ENCODE measurements around the gene ZNF263. TPM values are rescaled to one million over a fixed set of nuclear protein-coding genes. Genes with fewer than 3 reads are reported as not detected.
A peak's percentile ranks its signal among the peaks of the same experiment; 100 is the strongest.

ZNF263 gene
- 52.7 and 59.0 TPM in 2 replicates for total RNA-seq

DNA sequence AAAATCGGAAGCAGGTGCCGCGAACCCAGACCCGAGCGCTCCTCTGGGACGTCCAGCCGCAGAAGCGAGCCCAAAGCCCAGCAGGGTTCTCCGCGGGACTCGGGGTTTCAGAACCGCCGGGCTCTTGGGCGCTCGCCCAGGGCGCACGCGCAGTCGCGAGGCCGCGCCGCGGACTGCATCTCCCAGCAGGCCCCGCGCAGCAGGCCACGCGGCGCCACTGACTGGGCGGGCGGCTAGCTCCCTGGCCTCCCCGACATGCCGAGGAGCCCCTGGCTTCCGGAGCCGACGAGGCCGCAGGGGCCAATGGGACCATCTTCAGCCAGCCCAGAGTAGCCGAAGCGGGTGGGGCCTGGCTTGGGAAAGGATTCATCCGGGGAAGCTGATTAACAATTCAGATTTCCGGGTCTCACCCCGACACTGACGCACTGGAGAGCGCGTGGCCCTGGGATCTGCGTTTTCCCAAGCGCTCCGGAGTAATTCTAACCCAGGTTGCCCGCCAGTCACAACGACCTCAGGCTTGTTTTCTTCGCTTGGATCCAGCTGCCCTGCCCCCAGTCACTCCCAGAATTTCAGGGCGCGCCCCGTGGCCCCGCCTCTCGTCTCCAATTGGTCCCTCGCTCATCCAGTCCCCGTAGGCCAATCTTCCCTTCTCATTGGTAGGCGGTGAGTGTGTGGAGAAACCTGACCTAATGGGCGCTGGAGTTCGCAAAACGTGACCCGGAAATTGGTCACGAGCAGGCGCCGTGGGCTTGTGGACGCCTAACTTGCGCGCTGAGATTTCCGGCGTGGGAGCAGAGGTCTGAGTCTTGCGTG, at the start of gene ZNF263:
ZNF263 (plus strand) TSS at position 762 of the 813 bp plus-strand sequence. CDS start 328 bp downstream, outside the sequence.
- DNase-seq (ENCODE audit: low read depth) = peak; percentile 95

DNA sequence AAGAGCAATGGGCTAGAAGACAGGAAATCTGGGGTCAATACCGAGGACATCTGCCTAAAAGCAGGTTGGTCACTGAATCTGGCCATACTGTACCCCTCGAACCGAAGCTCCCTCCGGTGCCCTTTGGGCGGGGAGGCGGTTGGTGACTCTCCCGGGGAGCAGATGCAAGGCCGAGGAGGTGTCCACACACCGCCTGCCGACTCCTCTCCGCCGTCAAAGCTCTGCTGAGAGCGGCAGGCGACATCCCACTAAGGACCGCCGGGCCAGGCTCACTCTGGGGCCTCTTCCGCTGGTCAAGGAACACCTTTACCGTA, 48.8 kb upstream of the ZNF263 start:
- DNase-seq (ENCODE audit: low read depth) = no peak

DNA sequence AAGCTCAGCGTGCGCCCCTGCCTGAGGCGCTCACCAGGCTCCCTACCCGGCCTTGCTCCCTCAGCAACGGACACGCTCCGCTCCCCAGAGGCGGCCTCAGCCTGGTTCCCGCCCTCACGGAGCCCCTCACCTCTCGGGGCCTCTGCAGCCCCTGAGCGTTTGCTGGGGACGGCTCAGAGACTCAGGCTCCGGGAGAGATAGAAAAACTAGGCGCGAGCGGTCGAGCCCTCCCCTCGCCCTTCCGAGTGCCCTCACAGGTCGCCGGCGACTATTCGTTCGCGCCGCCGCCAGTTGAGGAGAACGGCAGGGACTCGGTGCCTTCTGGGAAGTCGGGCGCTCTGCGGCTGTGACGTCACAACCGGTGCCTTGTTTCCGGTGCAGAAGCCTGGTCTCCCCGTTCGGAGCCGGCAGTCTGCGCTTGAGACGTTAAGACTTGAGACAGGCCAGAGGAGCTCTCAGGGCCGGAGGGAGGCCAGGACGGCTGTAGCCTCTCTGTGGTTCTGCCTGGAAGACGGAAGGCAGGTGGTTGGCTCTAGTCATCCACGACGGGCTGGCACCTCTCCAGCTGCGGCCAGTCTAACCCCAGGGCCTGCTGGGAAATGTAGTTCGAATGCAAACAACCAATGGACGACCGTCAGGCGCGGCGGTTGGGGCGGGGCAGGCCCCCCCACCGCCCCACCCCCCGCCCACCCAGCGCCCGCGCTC, 48.3 kb upstream of the ZNF263 start, which contains the start of gene ZNF200:
ZNF200 (minus strand) TSS at position 302 of the 705 bp plus-strand sequence. CDS start 1,403 bp downstream, outside the sequence.
- peak; percentile 88 for DNase-seq (ENCODE audit: low read depth)

DNA sequence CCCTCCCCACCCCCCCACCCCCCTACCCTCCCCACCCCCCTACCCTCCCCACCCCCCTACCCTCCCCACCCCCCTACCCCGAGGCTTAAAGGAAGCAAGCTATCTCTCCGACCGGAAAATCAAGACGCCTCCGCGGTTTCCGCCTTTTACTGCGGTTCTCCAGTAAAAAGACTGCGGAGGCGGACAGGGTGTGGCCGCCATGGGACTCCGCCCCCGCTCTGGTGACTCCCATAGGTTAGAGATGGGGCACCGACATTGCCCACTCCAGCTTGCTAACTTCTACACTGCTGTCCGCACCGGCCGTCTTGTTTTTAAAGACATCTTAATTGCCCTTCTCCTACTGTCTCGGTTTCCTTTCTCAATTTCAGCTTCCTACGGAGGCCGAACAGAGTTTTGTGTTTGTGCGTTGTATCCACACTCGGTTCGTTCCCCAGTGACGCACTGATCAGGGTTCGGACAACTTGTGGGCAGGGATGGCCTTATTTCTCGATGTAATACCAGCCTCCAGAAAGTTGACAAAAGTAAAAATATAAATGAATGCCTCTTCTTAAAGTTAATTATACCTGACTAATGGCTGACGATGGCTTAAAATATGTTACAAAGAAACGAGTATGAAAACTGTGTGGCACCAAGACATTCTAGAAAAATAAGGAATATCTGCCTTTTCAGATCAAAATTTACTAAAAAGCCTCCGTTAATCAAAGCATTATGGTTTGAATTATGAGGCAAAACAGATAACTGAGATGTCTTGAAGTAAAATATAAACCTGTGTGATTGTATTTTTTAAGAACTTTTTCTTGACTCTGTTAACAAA, 47.2 kb upstream of the ZNF263 start:
- DNase-seq (ENCODE audit: low read depth) = no peak

DNA sequence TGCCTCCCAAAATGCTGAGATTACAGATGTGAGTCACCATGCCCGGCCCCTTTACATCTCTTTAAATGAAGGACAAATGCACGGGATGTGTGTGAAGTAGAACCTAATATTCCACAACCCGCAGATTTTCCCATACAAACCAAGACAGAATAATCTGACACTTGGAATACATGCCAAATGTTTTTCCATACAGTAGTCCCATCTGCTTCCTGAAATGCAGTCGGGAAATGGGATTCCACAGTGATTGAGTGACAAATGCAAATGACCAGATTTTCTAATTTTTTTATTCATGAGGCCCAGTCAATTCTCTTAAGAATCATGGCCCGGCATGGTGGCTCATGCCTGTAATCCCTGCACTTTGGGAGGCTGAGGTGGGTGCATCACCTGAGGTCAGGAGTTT, 41.5 kb upstream of the ZNF263 start:
- DNase-seq (ENCODE audit: low read depth) = no peak

DNA sequence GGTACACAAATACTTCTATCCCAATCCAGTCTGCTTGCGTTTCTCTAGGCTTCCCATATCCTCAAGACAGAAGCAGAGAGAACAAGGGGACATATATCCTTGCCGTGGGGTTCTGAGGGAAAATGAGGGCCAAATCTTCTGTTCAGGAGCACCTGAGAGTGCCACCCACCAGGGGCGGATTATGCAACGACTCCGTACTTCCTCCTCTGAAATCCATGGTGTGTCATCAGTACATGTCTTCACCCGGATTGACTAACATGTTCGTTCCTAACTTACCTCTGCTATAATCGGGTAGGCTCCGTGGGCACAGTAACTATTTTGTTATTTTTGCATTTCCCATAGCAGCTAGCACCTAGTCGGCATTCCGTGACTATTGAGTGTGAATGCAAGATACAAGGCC, 40.6 kb upstream of the ZNF263 start:
- no peak for DNase-seq (ENCODE audit: low read depth)

DNA sequence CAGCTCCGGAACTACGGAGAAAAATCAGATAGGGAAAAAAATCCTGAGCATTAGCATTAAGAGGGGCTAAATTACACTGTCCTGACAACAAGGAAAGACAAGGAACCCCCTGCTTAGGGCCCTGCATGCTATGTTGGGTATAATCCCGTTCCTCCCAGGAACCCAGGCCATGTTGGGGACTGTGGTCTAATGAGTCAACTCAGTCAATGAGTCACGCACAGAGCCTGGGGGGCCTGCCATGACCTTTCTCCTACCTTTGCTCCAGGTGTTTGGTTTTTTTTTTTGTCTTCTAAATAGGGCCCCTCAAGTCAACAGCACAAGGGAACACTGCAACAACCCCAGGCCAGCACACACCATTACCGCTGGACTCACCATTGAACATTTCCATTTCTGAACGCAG, 39.4 kb upstream of the ZNF263 start:
- no peak for DNase-seq (ENCODE audit: low read depth)

DNA sequence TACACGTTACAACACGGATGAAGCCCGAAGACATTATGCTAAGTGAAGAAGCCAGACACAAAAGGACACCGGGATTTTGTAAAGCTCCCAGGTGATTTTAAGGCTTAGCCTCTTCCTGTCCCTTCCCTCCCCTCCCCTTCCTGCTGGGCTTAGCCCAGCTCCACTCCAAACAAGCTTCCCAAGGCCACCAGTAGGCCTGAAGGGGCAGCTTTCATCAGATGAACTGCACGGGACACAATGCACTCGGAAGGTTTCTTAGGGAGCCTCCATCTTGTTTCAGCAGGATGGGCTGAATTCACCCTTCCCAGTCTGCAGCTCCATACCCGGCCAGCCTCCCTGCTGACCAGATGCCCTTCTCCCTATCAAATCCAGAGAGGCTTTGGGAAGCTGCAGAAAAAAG, 37.3 kb upstream of the ZNF263 start:
- DNase-seq (ENCODE audit: low read depth) = no peak

DNA sequence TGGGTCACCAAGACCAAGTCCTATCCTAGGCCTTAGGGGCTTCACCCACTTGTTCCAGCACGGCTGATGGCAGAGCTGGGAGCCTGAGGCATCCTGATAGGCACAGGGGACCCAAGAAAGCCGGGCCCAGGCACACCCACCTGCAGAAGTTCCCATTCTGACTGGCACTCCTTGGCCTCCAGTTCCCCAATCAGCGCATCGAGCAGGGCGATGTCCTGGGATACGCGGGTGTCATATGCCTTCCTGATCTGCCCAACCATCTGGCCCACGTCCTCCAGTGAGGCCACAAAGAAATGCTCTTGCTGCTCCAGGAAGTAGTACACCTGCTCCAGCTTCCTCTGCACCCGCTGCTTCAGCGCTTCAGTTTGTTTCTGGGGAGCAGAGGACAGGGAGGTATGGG, 36.4 kb upstream of the ZNF263 start:
- no peak for DNase-seq (ENCODE audit: low read depth)

DNA sequence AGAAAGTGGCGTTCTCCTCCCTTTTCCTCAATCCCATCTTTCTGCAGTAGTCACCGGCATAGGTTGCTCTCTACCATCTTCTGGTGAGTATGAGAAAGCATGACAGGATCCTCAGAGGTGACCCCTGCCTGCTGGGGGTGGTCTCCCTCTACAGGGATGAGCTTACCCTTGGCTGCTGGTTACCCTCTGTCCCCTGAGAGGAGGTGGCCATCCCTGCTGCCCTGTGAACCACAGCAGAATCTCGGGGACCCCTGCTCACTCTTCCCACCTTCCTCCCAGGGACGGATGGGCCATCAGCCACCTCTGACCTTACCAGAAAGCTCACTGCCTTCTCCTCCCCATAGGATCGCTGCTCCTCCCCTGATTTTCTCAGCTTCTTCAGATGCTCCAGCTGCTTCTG, 34.7 kb upstream of the ZNF263 start:
- DNase-seq (ENCODE audit: low read depth) = no peak

DNA sequence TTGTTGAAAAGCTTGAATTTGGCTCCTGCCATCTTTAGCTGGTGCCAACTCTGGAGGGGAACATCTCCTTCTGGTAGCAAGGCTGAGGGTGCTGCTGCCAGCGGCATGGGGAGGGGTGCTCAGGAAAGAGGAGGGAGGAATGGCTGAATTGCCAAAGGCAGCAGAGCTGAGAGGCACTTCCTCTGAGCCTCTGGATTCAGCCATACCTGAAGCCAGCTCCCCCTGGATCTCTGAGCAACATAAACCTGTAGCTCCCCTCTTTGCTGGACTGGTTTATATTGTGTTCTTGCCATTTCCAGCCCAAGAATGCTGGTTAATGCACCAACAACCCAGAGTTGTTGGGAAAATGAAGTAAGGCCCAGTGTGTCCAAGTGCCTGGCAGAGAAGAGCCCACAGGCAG, 34.3 kb upstream of the ZNF263 start:
- DNase-seq (ENCODE audit: low read depth) = no peak

DNA sequence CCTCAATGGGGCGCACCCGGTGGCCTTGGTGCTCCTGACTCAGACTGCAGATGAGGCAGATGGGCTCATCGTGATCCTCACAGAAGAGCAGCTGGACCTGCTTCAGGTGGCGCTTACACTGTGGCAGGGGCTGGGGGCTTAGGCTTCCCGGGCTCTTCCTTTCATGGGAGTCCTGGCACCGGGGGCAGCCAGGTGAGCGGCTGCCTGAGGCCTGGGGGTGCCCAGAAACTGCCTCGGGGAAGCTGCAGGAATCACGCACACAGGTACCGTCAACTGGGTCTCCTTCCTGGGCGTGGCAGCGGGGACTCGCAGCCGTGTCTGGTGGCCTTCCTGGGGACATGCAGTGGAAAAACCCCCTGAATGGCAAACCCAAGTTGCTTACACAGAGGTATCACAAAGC, 33.8 kb upstream of the ZNF263 start:
- no peak for DNase-seq (ENCODE audit: low read depth)

DNA sequence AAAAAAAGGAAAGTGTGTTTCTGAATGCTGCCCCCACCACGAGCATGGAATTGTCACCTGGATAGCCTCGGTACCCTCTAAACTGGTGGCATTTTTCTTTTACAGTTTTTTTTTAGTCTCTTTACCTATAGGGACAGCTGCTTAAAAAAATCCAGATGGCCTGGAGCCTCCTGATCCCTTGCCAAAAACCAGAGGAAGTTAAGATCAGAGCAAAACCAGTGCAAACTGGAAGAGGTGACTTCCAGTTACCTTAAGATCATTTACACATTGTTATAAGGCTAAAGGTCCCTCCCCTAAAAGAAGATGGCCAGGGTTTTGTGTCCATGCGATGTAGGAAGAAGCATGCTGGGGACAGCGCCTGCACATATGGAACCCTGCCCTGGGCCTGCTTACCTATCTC, 30.3 kb upstream of the ZNF263 start:
- DNase-seq (ENCODE audit: low read depth) = no peak

DNA sequence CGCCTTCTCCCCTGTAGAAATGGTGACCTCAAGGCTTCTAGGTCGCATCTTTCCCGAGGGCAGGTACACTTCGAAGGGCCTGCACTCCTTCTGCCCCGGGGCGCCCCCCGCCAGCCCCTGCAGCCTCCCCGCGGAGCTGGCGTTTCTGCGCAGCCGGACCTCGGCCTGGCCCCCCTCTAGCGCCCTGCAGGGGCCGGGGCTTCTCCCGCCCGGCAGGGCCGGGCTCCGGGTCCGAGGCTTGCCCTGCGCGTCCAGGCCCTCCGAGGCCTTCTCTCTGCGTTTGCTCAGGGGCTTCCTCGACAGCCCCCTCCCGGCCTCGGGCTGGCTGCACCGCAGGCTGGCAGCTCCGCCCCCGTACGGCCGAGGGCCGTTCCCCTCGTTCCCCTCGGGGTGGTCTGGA, 29.0 kb upstream of the ZNF263 start:
- no peak for DNase-seq (ENCODE audit: low read depth)

DNA sequence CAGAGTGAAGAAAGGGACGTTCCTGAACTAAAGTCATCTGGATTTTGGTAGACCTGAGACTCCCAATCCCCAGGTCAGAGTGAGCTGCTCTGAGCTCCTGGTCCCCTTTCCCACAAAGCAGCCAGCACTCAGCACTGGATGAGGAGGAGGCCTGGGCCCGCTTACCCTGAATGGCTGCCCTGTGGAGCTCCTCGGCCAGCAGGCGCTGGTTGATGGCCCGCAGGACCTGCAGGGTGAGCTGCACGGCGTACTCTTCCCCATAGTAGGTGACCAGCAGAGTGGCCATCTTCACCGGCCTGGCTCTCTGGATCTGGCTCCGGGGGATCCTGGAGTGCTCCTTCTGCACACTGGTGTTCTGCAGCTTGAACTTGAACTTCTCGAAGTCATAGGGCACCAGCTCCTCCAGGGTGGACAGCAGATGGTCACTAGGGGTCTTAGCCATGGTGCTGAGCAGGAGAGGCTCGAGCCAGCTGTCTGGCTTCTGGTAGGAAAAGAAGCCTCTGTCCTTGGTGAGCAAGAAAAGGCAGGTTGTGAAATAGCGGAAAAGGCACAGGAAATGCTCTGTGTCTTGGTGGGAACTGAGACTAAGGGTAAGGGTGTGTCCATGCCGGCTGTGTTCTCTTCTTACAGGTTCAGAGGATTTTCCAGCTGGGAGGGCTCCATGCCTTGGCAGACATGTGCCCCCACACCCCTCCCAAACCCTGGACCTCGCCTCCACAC, 27.0 kb upstream of the ZNF263 start, which contains the start of gene MEFV:
MEFV (minus strand) TSS at position 488 of the 720 bp plus-strand sequence; CDS start at position 442, 46 bp downstream.
- peak; percentile 71 for DNase-seq (ENCODE audit: low read depth)

DNA sequence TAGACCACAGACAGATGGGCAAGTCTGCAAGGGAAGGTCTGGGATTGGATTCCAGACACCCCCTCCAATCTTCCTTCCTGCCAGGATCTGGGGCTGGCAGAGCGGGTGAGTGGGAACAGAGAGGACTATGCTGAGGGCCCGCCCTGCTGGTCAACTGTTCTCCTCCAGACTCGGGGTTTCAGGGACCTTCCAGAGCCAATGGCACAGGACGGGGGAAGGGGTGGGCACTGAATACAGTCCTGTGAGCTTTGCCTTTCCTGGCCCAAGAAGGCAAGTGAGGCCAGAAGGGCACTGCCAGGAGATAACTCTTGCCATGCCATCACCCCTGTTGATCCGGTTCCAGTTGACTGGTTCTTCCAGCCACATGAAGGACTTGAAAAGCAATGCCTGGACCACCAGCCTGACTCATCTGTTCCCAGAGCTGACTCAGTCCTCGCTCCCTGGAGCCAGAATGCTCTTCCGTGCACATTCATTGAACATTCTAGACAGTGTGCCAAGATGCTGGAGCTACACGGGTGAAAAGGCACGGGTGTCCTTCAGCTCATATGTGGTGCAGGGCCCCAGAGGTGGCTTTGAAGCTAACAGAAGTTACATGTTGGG, 26.3 kb upstream of the ZNF263 start:
- peak; percentile 92 for DNase-seq (ENCODE audit: low read depth)

DNA sequence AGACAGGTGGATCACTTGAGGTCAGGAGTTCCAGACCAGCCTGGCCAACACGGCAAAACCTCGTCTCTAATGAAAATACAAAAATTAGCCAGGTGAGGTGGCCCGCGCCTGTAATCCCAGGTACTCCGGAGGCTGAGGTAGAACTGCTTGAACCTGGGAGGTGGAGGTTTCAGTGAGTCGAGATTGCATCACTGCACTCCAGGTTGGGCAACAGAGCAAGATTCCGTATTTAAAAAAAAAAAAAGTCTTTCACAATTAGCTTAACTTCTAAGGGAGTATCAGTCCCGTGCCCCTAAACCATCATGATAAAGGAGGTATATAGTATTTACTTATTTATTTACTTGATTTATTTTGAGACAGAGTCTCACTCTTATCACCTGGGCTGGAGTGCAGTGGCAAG, 23.5 kb upstream of the ZNF263 start:
- DNase-seq (ENCODE audit: low read depth) = no peak

DNA sequence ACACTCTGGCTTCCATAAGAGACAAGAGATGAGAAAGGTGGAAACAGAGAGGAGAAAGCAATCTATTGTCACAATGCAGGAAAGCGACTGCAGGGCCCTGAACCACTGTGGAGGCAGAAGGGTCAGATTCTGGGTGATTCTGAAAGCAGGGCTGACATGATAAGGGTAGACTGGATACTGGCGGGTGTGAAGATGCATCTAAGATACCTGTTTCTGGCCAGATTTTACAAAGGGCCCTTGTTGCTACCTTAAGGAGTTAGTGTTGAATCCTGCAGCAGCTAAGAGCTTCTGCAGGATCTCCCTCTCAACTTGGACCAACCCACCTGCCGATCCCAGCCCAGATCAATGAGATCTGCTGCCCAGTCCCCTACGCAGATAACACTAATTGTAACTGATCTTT, 20.8 kb upstream of the ZNF263 start:
- DNase-seq (ENCODE audit: low read depth) = no peak

DNA sequence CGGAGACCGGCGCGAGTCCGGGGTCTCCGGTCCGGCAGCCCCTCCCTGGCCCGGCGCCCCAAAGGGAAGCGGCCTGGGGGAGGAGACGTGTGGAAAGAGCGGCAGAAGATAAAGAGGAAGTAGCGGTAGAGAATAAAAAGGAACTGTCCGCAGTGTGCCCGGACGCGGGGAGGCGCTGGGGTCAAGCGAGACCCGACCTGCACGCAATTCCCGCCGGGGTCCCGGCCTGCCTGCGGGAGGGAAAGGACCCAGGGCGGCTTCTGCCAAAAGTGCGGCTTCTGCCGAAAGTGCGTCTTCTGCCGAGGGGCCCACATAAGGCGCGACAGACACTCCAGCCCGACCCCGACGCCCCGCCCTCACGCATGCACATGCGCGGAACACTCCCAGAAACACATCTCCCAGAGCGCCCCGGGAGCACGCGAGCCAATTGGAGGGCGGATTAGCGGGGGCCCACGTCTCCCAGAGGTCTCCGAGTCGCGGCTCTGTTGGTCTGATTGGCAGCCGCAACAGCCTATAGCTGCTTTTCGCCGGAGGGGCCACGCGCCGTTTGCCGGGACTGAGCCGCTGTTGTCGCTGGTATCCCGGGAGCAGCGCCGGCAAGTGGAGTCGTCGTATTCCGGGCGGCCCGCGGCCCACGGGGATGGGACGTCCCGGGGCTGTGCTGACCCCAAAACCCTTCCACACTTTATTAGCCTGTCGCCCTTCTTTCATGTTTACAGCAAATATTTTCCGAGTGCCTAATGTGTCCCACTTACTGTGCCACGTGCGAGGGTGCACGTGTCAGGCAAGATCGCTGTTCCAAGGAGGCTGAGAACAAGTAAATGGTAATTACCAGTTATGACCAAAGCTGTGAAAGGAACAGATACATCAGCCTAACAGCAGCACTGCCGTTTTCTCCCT, 18.9 kb upstream of the ZNF263 start:
- peak; percentile 87 for DNase-seq (ENCODE audit: low read depth)

DNA sequence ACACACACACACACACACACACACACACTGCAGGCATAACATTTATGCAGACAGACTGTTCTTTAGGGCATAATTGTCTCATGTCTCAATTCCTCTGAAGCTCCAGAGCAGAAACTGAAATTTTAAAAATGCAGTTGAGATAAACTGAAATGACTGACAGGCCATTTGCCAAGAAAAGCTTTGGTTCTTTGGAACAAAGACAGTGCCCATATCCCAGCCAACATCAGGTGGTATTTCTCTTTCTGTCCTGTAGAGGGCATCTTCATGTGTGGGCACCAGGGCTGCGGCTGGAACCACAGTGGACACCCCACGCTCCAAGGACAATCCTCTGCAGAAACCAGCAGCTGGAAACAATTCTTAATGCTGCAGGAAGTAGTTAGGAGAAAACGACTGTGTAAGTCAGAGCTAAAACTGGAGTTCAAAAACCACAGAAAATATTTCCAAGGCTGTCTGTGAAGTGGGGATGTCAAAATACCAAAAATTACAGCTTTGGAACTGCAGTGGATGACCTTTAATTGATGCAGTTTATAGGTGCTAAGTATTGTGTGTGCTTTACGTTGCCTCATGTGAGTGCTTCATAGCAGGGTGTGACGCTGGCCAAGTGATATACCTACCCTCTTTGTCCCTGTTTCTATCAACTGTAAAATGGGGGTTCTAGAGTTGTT, 16.3 kb upstream of the ZNF263 start:
- no peak for DNase-seq (ENCODE audit: low read depth)
